Measurements from ENCODE around the gene LHX5. TPM values are rescaled to one million over a fixed set of nuclear protein-coding genes. Genes with fewer than 3 reads are reported as not detected.

The LHX5 gene
- total and polyA plus RNA-seq, 12 donors: not detected

DNA sequence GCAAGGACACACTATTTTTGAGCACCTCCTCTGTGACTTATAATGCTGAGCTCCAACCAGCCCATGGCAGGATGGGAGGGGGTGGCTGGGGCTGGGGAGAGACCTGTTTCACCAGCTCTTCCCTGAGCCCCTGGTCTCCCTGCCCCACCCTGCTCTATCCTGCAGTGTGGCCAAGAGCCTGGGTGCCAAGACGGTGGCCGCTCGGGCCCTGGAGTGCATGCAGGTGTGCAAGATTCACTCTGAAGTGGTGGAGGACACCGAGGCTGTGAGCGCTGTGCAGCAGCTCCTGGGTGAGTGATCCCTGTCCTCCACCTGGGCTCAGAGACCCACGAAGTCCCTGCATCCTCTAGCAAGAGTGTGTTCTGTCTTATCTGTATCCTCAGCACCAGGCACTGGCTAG lies 35.1 kb downstream of the LHX5 start:
- DNase-seq (no peak), ATAC-seq (no peak)
- Histone ChIP-seq H3K27me3 (peaks cover 0 to 26% (median 15%) of the 10 kb centered on the region in 7 donors), H3K27ac (no peak overlapping the region), H3K36me3 (no peaks in the 10 kb centered on the region), H3K9me3 (no peaks in the 10 kb centered on the region), H3K4me1 (no peaks in the 10 kb centered on the region), H3K4me3 (no peak overlapping the region)
- TF ChIP-seq, protein P1, sequence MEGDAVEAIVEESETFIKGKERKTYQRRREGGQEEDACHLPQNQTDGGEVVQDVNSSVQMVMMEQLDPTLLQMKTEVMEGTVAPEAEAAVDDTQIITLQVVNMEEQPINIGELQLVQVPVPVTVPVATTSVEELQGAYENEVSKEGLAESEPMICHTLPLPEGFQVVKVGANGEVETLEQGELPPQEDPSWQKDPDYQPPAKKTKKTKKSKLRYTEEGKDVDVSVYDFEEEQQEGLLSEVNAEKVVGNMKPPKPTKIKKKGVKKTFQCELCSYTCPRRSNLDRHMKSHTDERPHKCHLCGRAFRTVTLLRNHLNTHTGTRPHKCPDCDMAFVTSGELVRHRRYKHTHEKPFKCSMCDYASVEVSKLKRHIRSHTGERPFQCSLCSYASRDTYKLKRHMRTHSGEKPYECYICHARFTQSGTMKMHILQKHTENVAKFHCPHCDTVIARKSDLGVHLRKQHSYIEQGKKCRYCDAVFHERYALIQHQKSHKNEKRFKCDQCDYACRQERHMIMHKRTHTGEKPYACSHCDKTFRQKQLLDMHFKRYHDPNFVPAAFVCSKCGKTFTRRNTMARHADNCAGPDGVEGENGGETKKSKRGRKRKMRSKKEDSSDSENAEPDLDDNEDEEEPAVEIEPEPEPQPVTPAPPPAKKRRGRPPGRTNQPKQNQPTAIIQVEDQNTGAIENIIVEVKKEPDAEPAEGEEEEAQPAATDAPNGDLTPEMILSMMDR (IDR thresholded peaks at IDR 0.05): no peak
- intact Hi-C loops (cut with DNase I): loop anchor here in 2 of 10 donors (5.0 kb wide), 1 partner anchor 476 kb away; no protein-coding TSS in a partner anchor
- WGBS, 2 donors: 77 to 81% methylated on average over 6 of the region's 6 CpGs

DNA sequence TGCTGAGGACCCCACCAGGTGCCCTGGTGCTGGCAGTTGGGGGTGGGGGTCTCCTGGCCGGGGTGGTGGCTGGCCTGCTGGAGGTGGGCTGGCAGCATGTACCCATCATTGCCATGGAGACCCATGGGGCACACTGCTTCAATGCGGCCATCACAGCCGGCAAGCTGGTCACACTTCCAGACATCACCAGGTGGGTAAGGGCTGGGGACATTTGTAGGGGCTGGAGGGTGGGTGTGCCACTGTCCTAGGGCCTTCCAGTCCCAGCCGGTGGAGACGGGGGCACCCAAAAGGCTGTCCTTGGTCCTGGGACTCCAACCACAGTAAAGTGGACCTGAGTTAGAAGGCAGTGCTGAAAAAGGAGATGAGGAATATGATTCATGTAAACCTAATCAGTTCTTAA lies 36.3 kb downstream of the LHX5 start:
- no peak for ATAC-seq

DNA sequence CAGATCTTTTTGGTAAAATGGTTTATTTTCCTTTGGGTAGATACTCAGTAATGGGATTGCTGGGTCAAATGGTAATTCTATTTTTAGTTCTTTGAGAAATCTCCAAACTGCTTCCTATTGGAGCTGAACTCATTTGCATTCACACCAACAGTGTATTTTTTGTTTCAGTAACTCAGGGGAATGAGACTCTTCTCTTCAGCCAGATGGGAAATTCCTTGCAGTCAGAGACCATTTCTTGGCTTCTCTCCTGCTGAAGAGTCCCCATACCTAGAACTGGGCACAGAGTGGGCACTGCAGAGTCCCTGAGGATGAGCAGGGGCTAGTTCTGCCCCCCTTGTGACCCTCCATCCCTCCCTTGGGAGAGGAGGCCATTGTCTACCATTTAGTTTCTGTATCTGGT lies 38.7 kb downstream of the LHX5 start:
- H3K36me3 ChIP-seq: no peaks in the 10 kb centered on the region
- no peak overlapping the region for H3K27ac ChIP-seq
- DNase-seq (no peak), ATAC-seq (no peak)
- H3K4me1 ChIP-seq: no peaks in the 10 kb centered on the region
- intact Hi-C loops (cut with DNase I): no loop called here
- peaks cover 0 to 3% (median 0%) of the 10 kb centered on the region in 11 donors for H3K9me3 ChIP-seq
- H3K27me3 ChIP-seq: peaks cover 0 to under 1% (median 0%) of the 10 kb centered on the region in 7 donors
- TF ChIP-seq, protein P1 (IDR thresholded peaks at IDR 0.05): no peak
- H3K4me3 ChIP-seq: no peak overlapping the region

More for the DNA sequence above, 36.3 kb downstream of the LHX5 start:
- Histone ChIP-seq H3K36me3 (no peaks in the 10 kb centered on the region), H3K4me3 (no peak overlapping the region), H3K4me1 (no peaks in the 10 kb centered on the region), H3K27ac (no peak overlapping the region), H3K27me3 (peaks cover 0 to 16% (median 6%) of the 10 kb centered on the region in 7 donors), H3K9me3 (no peaks in the 10 kb centered on the region)
- intact Hi-C loops (cut with DNase I): loop anchor here in 2 of 10 donors (5.0 kb wide), 1 partner anchor 477 kb away; no protein-coding TSS in a partner anchor
- DNase-seq: no peak
- WGBS, 2 donors: 84 to 85% methylated on average over 5 of the region's 5 CpGs
- TF ChIP-seq, protein P1 (IDR thresholded peaks at IDR 0.05): no peak

GRCh38 chr12:113428482-113428881 lies 43.2 kb downstream of the LHX5 start:
- peaks cover 0 to 9% (median 0%) of the 10 kb centered on the region in 9 donors for H3K4me1 ChIP-seq
- intact Hi-C loops (cut with DNase I): loop anchor here in 7 of 10 donors (5.0 to 10.0 kb wide), 5 partner anchors 114 to 234 kb away; no protein-coding TSS in a partner anchor
- no peak for DNase-seq
- no peaks in the 10 kb centered on the region for H3K36me3 ChIP-seq
- H3K27me3 ChIP-seq: peaks cover 0 to 5% (median 0%) of the 10 kb centered on the region in 7 donors
- no peak overlapping the region for H3K27ac ChIP-seq
- WGBS, 2 donors: 85 to 91% methylated on average over 1 of the region's 1 CpG
- no peak for ATAC-seq
- TF ChIP-seq, protein P1 (IDR thresholded peaks at IDR 0.05): no peak
- no peak overlapping the region for H3K4me3 ChIP-seq
- H3K9me3 ChIP-seq: peaks cover 0 to 3% (median 0%) of the 10 kb centered on the region in 11 donors
